ENCODE results near the gene CDH4. TPM values are rescaled to one million over a fixed set of nuclear protein-coding genes. Genes with fewer than 3 reads are reported as not detected.

Gene CDH4
- not detected in 2 replicates for total RNA-seq

DNA sequence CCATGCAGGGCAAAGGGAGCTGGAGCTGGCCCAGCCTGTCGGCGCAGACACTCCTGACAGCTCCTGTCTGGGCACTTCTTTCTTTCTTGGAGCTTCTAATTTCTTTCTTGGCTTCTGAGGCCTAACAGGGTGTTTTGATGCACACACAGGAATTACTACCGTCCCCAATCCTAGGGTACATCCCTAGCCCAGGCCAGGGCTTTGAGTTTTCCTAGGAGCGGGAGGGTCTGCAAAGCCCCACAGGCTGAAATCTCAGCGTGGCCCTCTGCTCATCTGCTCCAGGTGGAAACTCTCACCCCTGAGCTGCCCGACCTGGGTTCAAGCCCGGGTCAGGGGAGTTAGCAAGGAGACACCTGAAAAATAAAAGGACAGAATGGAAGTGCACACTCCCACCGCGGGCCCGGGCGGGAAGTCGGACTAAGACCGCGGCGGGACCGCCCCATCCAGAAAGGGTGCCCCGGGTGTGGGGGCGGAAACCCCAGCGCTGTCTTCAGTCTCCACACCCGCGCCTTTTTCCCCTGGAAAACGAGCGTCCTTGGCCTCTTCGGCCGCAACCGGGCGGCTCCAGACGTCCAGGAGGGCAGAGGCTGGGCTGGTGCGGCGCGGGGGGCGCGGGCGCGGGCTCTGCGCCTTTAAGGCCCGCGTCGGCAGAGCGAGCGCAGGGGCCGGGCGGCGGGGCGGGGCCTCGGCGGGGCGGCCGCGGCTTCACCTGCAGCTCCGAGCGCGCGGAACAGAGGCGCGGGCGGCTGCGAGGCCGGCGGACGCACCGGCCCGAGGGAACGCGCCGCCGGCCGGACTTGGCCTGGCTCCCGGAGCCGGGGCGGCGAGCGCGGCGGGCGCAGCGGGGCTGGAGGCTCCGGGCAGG lies at the start of gene CDH4:
Gene CDH4, plus strand, starts transcription at position 733 of the 865 bp plus-strand sequence.

